COLO668 (cell line): ENCODE results near the gene BIK.

Experiments
- DNase-seq: peaks from one replicate; lab custom pipeline; 2025; ENCODE audit not compliant: unreplicated experiment; lab: John Stamatoyannopoulos, UW

Gene BIK

GRCh38 chr22:43110444-43110926, at the start of gene BIK:
BIK (plus strand) TSS chr22:43110750; CDS start chr22:43124023, 13,273 bp downstream.
- DNase-seq = peak; percentile 68

GRCh38 chr22:43066134-43066533, 44.4 kb upstream of the BIK start:
- DNase-seq = no peak

- DNase-seq = no peak
Observed at GRCh38 chr22:43066844-43067385, 43.6 kb upstream of the BIK start.

- no peak for DNase-seq
Observed at GRCh38 chr22:43077121-43077877, 33.3 kb upstream of the BIK start.

- DNase-seq = peak; percentile 10
Observed at GRCh38 chr22:43078522-43078921, 32.0 kb upstream of the BIK start.

- DNase-seq = no peak
Observed at GRCh38 chr22:43079742-43080141, 30.8 kb upstream of the BIK start.

GRCh38 chr22:43080616-43081015, 29.9 kb upstream of the BIK start:
- DNase-seq = no peak

GRCh38 chr22:43081968-43082367, 28.6 kb upstream of the BIK start:
- no peak for DNase-seq

- DNase-seq = no peak
Observed at GRCh38 chr22:43085658-43086606, 24.6 kb upstream of the BIK start.

- no peak for DNase-seq
Observed at GRCh38 chr22:43088627-43088983, 21.9 kb upstream of the BIK start.

GRCh38 chr22:43088984-43089717, 21.4 kb upstream of the BIK start, which contains the start of gene TTLL1:
TTLL1 (minus strand) TSS chr22:43089391; CDS start chr22:43075586, 13,805 bp downstream.
- DNase-seq = peak; percentile 96

GRCh38 chr22:43090130-43090789, 20.3 kb upstream of the BIK start:
- peak; percentile 58 for DNase-seq

- no peak for DNase-seq
Observed at GRCh38 chr22:43092085-43092484, 18.5 kb upstream of the BIK start.

GRCh38 chr22:43094085-43094484, 16.5 kb upstream of the BIK start:
- peak; percentile 85 for DNase-seq

- peak; percentile 69 for DNase-seq
Observed at GRCh38 chr22:43094551-43094950, 16.0 kb upstream of the BIK start.

GRCh38 chr22:43096420-43096819, 14.1 kb upstream of the BIK start:
- no peak for DNase-seq

- no peak for DNase-seq
Observed at GRCh38 chr22:43098356-43098755, 12.2 kb upstream of the BIK start.

GRCh38 chr22:43099095-43099494, 11.5 kb upstream of the BIK start:
- DNase-seq = no peak

- DNase-seq = no peak
Observed at GRCh38 chr22:43100225-43100624, 10.3 kb upstream of the BIK start.

- DNase-seq = no peak
Observed at GRCh38 chr22:43101306-43101705, 9.2 kb upstream of the BIK start.
